GM04504 (cell line): ENCODE data around the gene PNPLA6.

Source experiments
- DNase-seq: peaks from one replicate; pipeline ENCODE4 v3.0.0-alpha.2; 2012; ENCODE audit warnings: low read depth

The PNPLA6 gene

GRCh38 chr19:7535047-7535997, at the start of gene PNPLA6:
PNPLA6 (plus strand) TSS chr19:7535717; CDS start chr19:7535789, 72 bp downstream.
- peak; percentile 81 for DNase-seq

- DNase-seq: no peak
These were observed 48.6 kb upstream of the PNPLA6 start for GRCh38 chr19:7486923-7487322.

DNA sequence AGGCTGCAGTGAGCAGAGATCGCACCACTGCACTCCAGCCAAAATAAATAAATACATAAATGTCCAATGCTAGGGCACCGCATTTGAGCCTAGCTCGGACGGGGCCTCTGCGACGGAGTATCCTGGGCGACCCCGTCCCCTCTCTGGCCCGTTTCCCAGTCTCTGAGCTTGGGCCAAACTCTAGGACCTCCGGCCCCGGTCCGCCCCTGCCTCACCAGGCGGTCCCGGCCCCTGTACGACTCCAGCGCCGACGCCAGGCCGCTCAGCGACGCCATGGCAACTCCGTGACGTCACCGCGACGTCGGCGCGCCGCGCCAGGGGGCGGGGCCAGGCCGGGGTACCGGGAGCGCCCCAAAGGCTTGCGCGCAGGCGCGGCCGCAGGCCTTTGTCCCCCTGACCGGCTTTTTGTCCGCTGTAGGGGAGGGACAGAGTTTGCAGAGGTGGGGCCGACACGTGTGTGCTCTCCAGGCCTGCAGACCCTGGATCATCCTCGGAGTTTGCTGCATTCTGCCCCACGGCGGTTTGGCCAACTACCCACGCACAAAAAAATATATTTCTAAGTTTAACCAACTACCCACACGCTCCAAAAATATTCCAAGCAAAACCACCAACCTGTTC, 46.7 kb upstream of the PNPLA6 start, which contains the start of gene PEX11G:
Gene PEX11G (minus strand): TSS at position 300 of the 618 bp plus-strand sequence. CDS start 25 bp downstream, at position 275.
- DNase-seq: peak; percentile 64

DNA sequence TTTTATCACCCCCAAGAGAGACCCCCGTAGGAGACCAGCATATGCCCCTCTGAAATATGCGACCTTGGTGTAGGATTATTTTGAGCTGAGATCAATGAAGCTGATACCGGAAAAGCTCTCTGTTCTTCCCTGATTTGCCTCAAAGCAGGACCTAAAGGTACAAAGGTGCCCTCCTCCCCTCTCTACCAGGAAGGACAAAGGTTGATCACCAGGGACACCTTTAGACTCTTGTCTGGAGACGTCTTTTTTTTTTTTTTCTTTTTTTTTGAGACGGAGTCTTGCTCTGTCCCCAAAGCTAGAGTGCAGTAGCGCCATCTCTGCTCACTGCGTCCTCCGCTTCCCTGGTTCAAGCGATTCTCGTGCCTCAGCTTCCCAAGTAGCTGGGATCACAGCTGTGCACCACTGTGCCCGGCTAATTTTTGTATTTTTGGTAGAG, 45.9 kb upstream of the PNPLA6 start:
- DNase-seq: no peak

- DNase-seq: peak; percentile 34
These were observed 43.4 kb upstream of the PNPLA6 start for GRCh38 chr19:7492142-7492541.

- no peak for DNase-seq
These were observed 43.0 kb upstream of the PNPLA6 start for GRCh38 chr19:7492558-7492957.

- no peak for DNase-seq
These were observed 41.0 kb upstream of the PNPLA6 start for GRCh38 chr19:7494416-7495098.

GRCh38 chr19:7497292-7497691, 38.2 kb upstream of the PNPLA6 start:
- no peak for DNase-seq

DNA sequence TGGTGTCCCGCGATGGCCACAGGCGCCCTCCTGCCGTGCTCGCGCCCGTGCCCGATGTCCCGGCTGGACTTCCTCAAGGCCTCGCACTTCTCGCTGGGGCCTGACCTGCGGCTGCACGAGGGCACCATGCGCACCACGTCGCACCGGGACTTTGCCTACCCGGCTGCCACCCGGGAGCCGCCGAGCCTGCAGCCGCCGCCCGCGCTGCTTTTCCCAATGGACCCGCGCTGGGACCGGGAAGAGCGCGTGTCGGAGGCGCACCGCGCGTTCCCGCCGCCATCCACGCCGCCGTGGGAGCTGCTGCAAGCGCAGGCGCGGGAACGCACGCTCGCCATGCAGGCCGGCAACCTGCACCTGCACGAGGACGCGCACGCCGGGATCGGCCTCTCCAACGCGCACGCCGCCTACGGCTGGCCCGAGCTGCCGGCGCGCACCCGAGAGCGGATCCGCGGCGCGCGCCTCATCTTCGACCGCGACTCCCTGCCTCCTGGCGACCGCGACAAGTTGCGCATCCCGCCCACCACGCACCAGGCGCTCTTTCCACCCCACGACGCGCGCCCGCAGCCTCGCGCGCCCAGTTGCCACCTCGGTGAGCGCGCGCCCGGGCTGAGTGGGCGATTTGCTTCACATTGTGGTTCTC, 34.6 kb upstream of the PNPLA6 start:
- no peak for DNase-seq

- no peak for DNase-seq
These were observed 33.0 kb upstream of the PNPLA6 start for GRCh38 chr19:7502552-7502951.

- no peak for DNase-seq
These were observed 30.8 kb upstream of the PNPLA6 start for GRCh38 chr19:7504684-7505083.

DNA sequence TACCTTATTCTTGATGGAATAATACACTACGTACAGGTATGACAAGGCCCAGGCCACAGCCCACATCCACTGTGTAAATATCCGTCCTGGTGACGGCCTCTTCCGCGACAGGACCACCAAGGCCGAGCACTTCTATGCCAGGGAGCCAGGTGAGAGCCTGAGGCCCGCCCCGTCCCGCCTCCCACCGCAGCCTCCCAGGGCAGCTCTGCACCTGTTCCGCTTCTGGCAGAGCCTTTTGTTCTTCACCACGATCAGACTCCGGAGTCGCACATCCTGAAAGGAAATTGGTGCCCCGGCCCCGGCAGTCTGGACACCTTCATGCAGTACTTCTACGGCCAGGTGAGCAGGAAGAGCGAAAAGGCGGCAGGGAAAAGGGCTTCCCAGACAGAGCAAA, 30.2 kb upstream of the PNPLA6 start:
- DNase-seq: no peak

DNA sequence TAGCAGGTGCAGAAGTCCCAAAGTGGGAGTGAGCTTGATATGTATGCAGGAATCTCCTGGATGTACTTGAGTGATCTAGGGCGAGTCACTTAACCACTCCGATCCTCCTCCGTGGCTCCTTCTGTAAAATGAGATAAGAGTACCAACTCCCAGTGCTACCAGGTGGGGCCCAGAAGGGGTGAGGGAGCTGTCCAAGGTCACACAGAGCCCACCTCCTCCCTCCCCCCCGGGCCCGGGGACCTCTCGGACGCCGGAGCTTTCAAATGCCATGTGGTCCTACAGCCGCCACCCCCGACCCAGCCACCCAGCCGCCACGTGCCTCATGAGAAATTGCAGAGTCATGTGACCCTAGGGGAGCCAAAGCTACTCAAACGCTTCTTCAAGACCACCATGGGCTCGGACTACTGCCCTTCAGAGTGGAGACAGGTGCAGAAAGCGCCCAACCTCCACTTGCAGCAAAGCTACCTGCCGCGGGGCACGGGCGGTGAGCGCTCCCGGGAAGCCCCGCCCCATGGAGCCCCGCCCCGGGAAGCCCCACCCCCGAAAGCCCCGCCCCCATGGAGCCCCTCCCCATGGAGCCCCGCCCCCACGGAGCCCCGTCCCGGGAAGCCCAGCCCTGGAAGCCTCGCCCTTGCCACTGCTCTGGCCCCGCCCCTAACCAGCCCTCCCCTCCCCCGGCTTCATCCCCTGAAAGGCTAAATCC, 29.7 kb upstream of the PNPLA6 start:
- no peak for DNase-seq

GRCh38 chr19:7506385-7507328, 28.9 kb upstream of the PNPLA6 start:
- peak; percentile 36 for DNase-seq

- DNase-seq: peak; percentile 62
These were observed 27.6 kb upstream of the PNPLA6 start for GRCh38 chr19:7507884-7508283.

GRCh38 chr19:7509625-7510024, 25.9 kb upstream of the PNPLA6 start:
- DNase-seq: no peak

- DNase-seq: no peak
These were observed 23.1 kb upstream of the PNPLA6 start for GRCh38 chr19:7512400-7512851.

GRCh38 chr19:7513809-7514642, 21.5 kb upstream of the PNPLA6 start:
- DNase-seq: no peak

GRCh38 chr19:7515110-7515644, 20.3 kb upstream of the PNPLA6 start:
- no peak for DNase-seq
